K562 (cell line): ENCODE results near the gene HPSE2. TPM values are rescaled to one million over a fixed set of nuclear protein-coding genes. Genes with fewer than 3 reads are reported as not detected.

ENCODE experiments used
- ATAC-seq: fragments of 200-7000 bp; cut with Tn5 transposase; 3 replicates; pipeline ENCODE4 v1.9.1; 2020; ENCODE audit warnings: moderate library complexity
- Bru-seq: library from RNA; stranded (reverse); fragments of 400-500 nt; gene quantifications from one replicate; lab custom pipeline; 2021; lab: Mats Ljungman, UMichigan
- BruChase-seq, 2 experiments: library from RNA; stranded (reverse); fragments of 400-500 nt; gene quantifications; one replicate each; lab custom pipeline; 2021; lab: Mats Ljungman, UMichigan
- BruUV-seq: library from RNA; stranded (reverse); fragments of 400-500 nt; replicated peaks from 2 replicates; lab custom pipeline; 2021; lab: Mats Ljungman, UMichigan
- CTCF ChIA-PET: fragments of 300-600 bp; formaldehyde crosslinking; extraction: SDS; loops from one replicate; lab custom pipeline; 2021; ENCODE audit warnings: low intra/inter-chr PET ratio; lab: Yijun Ruan, JAX
- POLR2A ChIA-PET: fragments of 300-600, 350-650 bp; sonication (Branson Sonifier 250); formaldehyde crosslinking; extraction: SDS; loops from one replicate; lab custom pipeline; 2021; ENCODE audit warnings: antibody characterized with exemption, inconsistent platforms; lab: Yijun Ruan, JAX
- DNase-seq, 4 experiments: peaks; one replicate each; pipeline versions ENCODE4 v3.0.0 to v3.0.0-alpha.2; 2011 to 2018; ENCODE audit warnings: low spot score in 3 of 4, mixed read lengths in 3 of 4; ENCODE audit errors: extremely low read depth in 1 of 4
- FAIRE-seq: peaks from 2 replicates; lab custom pipeline; 2011; peaks lifted over from hg19 to GRCh38; lab: Jason Lieb, UNC
- H2AFZ ChIP-seq: 2 replicates; pipeline ENCODE4 v1.6.0; 2011; ENCODE audit warnings: low read depth, low read length, control low read depth, inconsistent platforms
- H3K27ac ChIP-seq: fragments of 200-600 bp; 3 replicates; pipeline ENCODE4 v1.8.0; 2011; ENCODE audit warnings: low read depth, mild to moderate bottlenecking, control low read depth, inconsistent platforms, low read length, moderate library complexity, mixed read lengths; ENCODE audit errors: extremely low read depth
- H3K27me3 ChIP-seq, 2 experiments: fragments of 300-600 bp in 1 of 2; 2 replicates in 1 of 2; 3 replicates in 1 of 2; pipeline versions ENCODE4 v1.6.0 to v1.8.0; 2011; ENCODE audit warnings: inconsistent platforms in 2 of 2, low read length in 2 of 2, mild to moderate bottlenecking in 1 of 2, mixed read lengths in 1 of 2, moderate library complexity in 1 of 2; ENCODE audit not compliant: control insufficient read depth in 2 of 2, insufficient read depth in 2 of 2
- H3K36me3 ChIP-seq: fragments of 300-600 bp; 3 replicates; pipeline ENCODE4 v1.8.0; 2011; ENCODE audit warnings: mild to moderate bottlenecking, low read length, inconsistent platforms; ENCODE audit not compliant: control insufficient read depth, insufficient read depth
- H3K4me1 ChIP-seq, 2 experiments: fragments of 200-600 bp in 1 of 2; replicated peaks in 1 of 2; 2 replicates in 1 of 2; 3 replicates in 1 of 2; pipeline versions ENCODE4 v1.5.1 to v1.8.0; 2011; ENCODE audit warnings: inconsistent platforms in 2 of 2, low read length in 2 of 2, mild to moderate bottlenecking in 1 of 2, mixed read lengths in 1 of 2, moderate library complexity in 1 of 2; ENCODE audit not compliant: control insufficient read depth in 2 of 2, insufficient read depth in 2 of 2
- H3K4me2 ChIP-seq: 2 replicates; pipeline ENCODE4 v1.6.1; 2011; ENCODE audit warnings: low read length, control low read depth, inconsistent platforms, mixed read lengths; ENCODE audit not compliant: insufficient read depth
- H3K4me3 ChIP-seq: fragments of 200-600 bp; sonication (generic), shearing (Covaris generic); 2 replicates; pipeline ENCODE4 v1.5.1; 2016; ENCODE audit warnings: control low read depth, inconsistent platforms
- H3K79me2 ChIP-seq: fragments of 200-600 bp; 3 replicates; pipeline ENCODE4 v1.8.0; 2011; ENCODE audit warnings: low read length, inconsistent platforms; ENCODE audit not compliant: control insufficient read depth, insufficient read depth
- H3K9ac ChIP-seq, 2 experiments: 2 replicates each; pipeline versions ENCODE4 v1.6.0 to v1.6.1; 2011; ENCODE audit warnings: low read depth in 2 of 2, low read length in 2 of 2, control low read depth in 1 of 2, inconsistent platforms in 1 of 2, mild to moderate bottlenecking in 1 of 2, mixed read lengths in 1 of 2; ENCODE audit not compliant: insufficient read depth in 1 of 2
- H3K9me1 ChIP-seq: one replicate; pipeline ENCODE4 v1.6.0; 2011; ENCODE audit warnings: inconsistent platforms, mild to moderate bottlenecking, low read length, moderate library complexity; ENCODE audit not compliant: control insufficient read depth, insufficient read depth
- H3K9me3 ChIP-seq: replicated peaks from 2 replicates; pipeline ENCODE4 v1.5.1; 2011; ENCODE audit warnings: low read depth, low read length, inconsistent platforms; ENCODE audit not compliant: control insufficient read depth, insufficient read depth
- H4K20me1 ChIP-seq: replicated peaks from 2 replicates; pipeline ENCODE4 v1.6.1; 2011; ENCODE audit warnings: low read length, inconsistent platforms, mixed read lengths; ENCODE audit not compliant: control insufficient read depth, insufficient read depth
- E2F3 ChIP-seq: fragments of 250-450 bp; sonication (Bioruptor Pico); IDR thresholded peaks from 2 replicates; pipeline ENCODE4 v1.4.0; 2020; ENCODE audit warnings: mild to moderate bottlenecking
- GABPB2 ChIP-seq: fragments of 250-450 bp; sonication (Bioruptor Pico); conservative IDR thresholded peaks from 2 replicates; pipeline ENCODE4 v1.5.1; 2021; ENCODE audit warnings: mild to moderate bottlenecking
- GTF2A2 ChIP-seq: IDR thresholded peaks from 2 replicates; pipeline ENCODE4 v1.6.1; 2016; ENCODE audit warnings: mild to moderate bottlenecking, missing genetic modification characterization, missing compliant biosample characterization
- POLR2H ChIP-seq: IDR thresholded peaks from 2 replicates; pipeline ENCODE4 v1.6.1; 2016; ENCODE audit warnings: missing genetic modification characterization, low read depth, mild to moderate bottlenecking, control low read depth, missing compliant biosample characterization, moderate library complexity
- ZFP30 ChIP-seq: fragments of 250-450 bp; sonication (Bioruptor Pico); IDR thresholded peaks from 2 replicates; pipeline ENCODE4 v1.8.0; 2022; ENCODE audit warnings: moderate library complexity, mild to moderate bottlenecking, inconsistent platforms, borderline replicate concordance
- ZNF239 ChIP-seq: fragments of 250-450 bp; sonication (Bioruptor Pico); IDR thresholded peaks from 2 replicates; pipeline ENCODE4 v1.4.0; 2020; ENCODE audit warnings: mild to moderate bottlenecking
- WGBS: fragments of 100-300 bp; shearing (Covaris generic); methylation state at CpG from one replicate; pipeline ENCODE4 v1.1.6; 2016; ENCODE audit warnings: low coverage, mixed read lengths; ENCODE audit not compliant: insufficient coverage; ENCODE audit errors: missing lambda C conversion rate; 5-methylcytosine and 5-hydroxymethylcytosine counted together
- in situ Hi-C: fragments of 300-500 bp; cut with MboI; formaldehyde crosslinking; loops from 4 replicates; pipeline ENCODE4 v1.15.0; 2018; ENCODE audit warnings: inconsistent platforms, mixed read lengths
- intact Hi-C: fragments of 100-400 bp; cut with micrococcal nuclease; formaldehyde crosslinking; loops from 2 replicates; pipeline ENCODE4 v1.14.2; 2022
- long read RNA-seq, 3 experiments: library from polyadenylated mRNA in 2 of 3; library from RNA in 1 of 3; unstranded in 2 of 3; stranded (forward) in 1 of 3; transcript quantifications; one replicate each; pipeline ENCODE4 v2.0.0, GENCODE V29; 2019 to 2022
- polyA minus RNA-seq, 3 experiments: library from RNA; depleted of rRNA, polyadenylated mRNA; stranded (reverse); fragments of >200 nt; gene quantifications; 2 replicates each; pipeline ENCODE4 v1.2.3, GENCODE V29; 2011
- polyA plus RNA-seq, 8 experiments: library from polyadenylated mRNA; depleted of rRNA in 4 of 8; stranded (reverse) in 5 of 8; unstranded in 3 of 8; fragments of >200 nt; fragmentation: Nextera tagmentation in 2 of 8; fragmentation: Illumina TruSeq in 1 of 8; extraction: Ambion mirVana in 2 of 8; extraction: Trizol in 1 of 8; gene quantifications; 2 replicates each; pipeline versions ENCODE4 v1.2.1 to v1.2.3, GENCODE V29; 2011 to 2014; ENCODE audit warnings: inconsistent platforms in 1 of 8, missing spikeins in 1 of 8
- total RNA-seq, 7 experiments: library from RNA; depleted of rRNA in 6 of 7; stranded (reverse); fragments of >200 nt in 6 of 7; fragmentation: Illumina TruSeq in 2 of 7; extraction: Trizol in 2 of 7; gene quantifications; 2 replicates each; pipeline versions ENCODE4 v1.2.1 to v1.2.3, GENCODE V29; 2011 to 2021; ENCODE audit warnings: low replicate concordance in 1 of 7

Gene HPSE2
- total RNA-seq (2011; cell fraction: chromatin; rRNA removed; ENCODE audit: low replicate concordance) = 0.19 TPM in 1 of 2 replicates, not detected in the other
- total RNA-seq (2011; cell fraction: nucleolus; rRNA removed) = not detected in 2 replicates
- total RNA-seq (2011; cell fraction: nucleoplasm; rRNA removed) = 0.15 TPM in 1 of 2 replicates, not detected in the other
- 0.04 TPM in 1 of 2 replicates, not detected in the other for total RNA-seq (2014; rRNA removed)
- 0.03 and 0.04 TPM in 2 replicates for total RNA-seq (2014; rRNA removed; fragmentation: Illumina TruSeq; extraction: Trizol)
- total RNA-seq (2015; rRNA removed; fragmentation: Illumina TruSeq; extraction: Trizol) = 0.07 and 0.08 TPM in 2 replicates
- total RNA-seq (2021) = 0.16 TPM in 1 of 2 replicates, not detected in the other
- 0.04 and 0.10 TPM in 2 replicates for polyA plus RNA-seq (2011; rRNA removed)
- polyA plus RNA-seq (2011; cell fraction: cytosol; rRNA removed) = 0.07 TPM in 1 of 2 replicates, not detected in the other
- 0.07 and 0.10 TPM in 2 replicates for polyA plus RNA-seq (2011; cell fraction: nucleus; rRNA removed)
- 0.10 TPM in 1 of 2 replicates, not detected in the other for polyA plus RNA-seq (2012)
- 0.04 TPM in 2 replicates for polyA plus RNA-seq (2014; fragmentation: Illumina TruSeq; extraction: Trizol)
- under 1 TPM; 0.03 to 0.04 TPM for polyA plus RNA-seq (2014; fragmentation: Nextera tagmentation; extraction: Ambion mirVana)
- 0.03 TPM in 1 of 2 replicates, not detected in the other for polyA plus RNA-seq (2014; rRNA removed)
- 0.03 and 0.07 TPM in 2 replicates for polyA minus RNA-seq (2011; rRNA and poly(A)+ RNA removed)
- polyA minus RNA-seq (2011; cell fraction: cytosol; rRNA and poly(A)+ RNA removed) = not detected in 2 replicates
- under 0.01 and 0.11 TPM in 2 replicates for polyA minus RNA-seq (2011; cell fraction: nucleus; rRNA and poly(A)+ RNA removed)
- percentile 12 among the genes with signal in this experiment for Bru-seq, nascent RNA
- BruChase-seq, experiment 1, labeled RNA remaining after a 2-hour chase = percentile 11 among the genes with signal in this experiment
- BruChase-seq, experiment 2, labeled RNA remaining after a 6-hour chase = percentile 11 among the genes with signal in this experiment
- long read RNA-seq, experiment 1 = 0 reads
- long read RNA-seq, experiment 2 = 0 reads
- long read RNA-seq, experiment 3 = 0 reads

- 24% methylated on average over 24 of the region's 43 CpGs for WGBS
- in situ Hi-C loops = no loop called here
- intact Hi-C loops = no loop called here
- no peak within 1 kb of the TSS for H3K9ac ChIP-seq
- peaks cover 14 to 45% of the 10 kb centered on the region in 2 experiments; a peak in 3 of 5 replicates for H3K27me3 ChIP-seq
- CTCF ChIA-PET = no interaction called here
- FAIRE-seq = no peak
- BruUV-seq = no TSS peak
- H3K4me1 ChIP-seq = peaks cover 0 to 12% of the 10 kb centered on the region in 2 experiments; a peak in 2 of 5 replicates
- no peaks in the 10 kb centered on the region for H3K9me3 ChIP-seq
- no peaks in the 10 kb centered on the region for H3K79me2 ChIP-seq
- no peak within 1 kb of the TSS for H3K4me2 ChIP-seq
- no peaks in the 10 kb centered on the region for H3K36me3 ChIP-seq
- H3K4me3 ChIP-seq = no peak within 1 kb of the TSS
- H3K27ac ChIP-seq = no peak within 1 kb of the TSS
- TF ChIP-seq ZFP30 (CRISPR knock-in tag) = no peak
- no peak for TF ChIP-seq POLR2H (tag)
- TF ChIP-seq E2F3 (CRISPR knock-in tag) = no peak
- TF ChIP-seq GABPB2 (CRISPR knock-in tag) = no peak
- no peak for TF ChIP-seq ZNF239 (CRISPR knock-in tag)
- no peak for TF ChIP-seq GTF2A2 (tag)
- TF ChIP-seq, all 486 proteins: peak for 0
- no peaks in the 10 kb centered on the region for H3K9me1 ChIP-seq
- no peaks in the 10 kb centered on the region for H4K20me1 ChIP-seq
- DNase-seq (no peak), ATAC-seq (no peak)
- H2AFZ ChIP-seq = no peak within 1 kb of the TSS
- POLR2A ChIA-PET = no interaction called here
These were observed at the start of gene HPSE2 for GRCh38 chr10:99235658-99236626. Gene HPSE2, minus strand, starts transcription at chr10:99235852.
